Measurements from ENCODE around the gene SLC35D2.
"Not testable (repeated sequence)": the region's sequence is repeated elsewhere in the genome, so short reads cannot be mapped to it uniquely, and the experiment has no call there.

SLC35D2 gene

GRCh38 chr9:96360976-96361375, 22.5 kb downstream of the SLC35D2 start:
- H3K9me3 ChIP-seq (ENCODE audit: control insufficient read depth in 2 of 2, low read length in 2 of 2): no peaks in the 10 kb centered on the region
- H3K27ac ChIP-seq (ENCODE audit: low read depth in 2 of 2, low read length in 2 of 2): no peak overlapping the region
- peaks cover 14 to 24% of the 10 kb centered on the region in 2 donors for H3K36me3 ChIP-seq (ENCODE audit: control insufficient read depth in 2 of 2, insufficient read depth in 2 of 2, low read length in 2 of 2)
- H3K4me3 ChIP-seq (ENCODE audit: low read length in 2 of 2): no peak overlapping the region
- no peaks in the 10 kb centered on the region for H3K4me1 ChIP-seq (ENCODE audit: control insufficient read depth in 2 of 2, insufficient read depth in 2 of 2, low read length in 2 of 2)
- no peak overlapping the region for H3K9ac ChIP-seq (ENCODE audit: low read depth in 1 of 2, low read length in 2 of 2)
- no peaks in the 10 kb centered on the region for H3K27me3 ChIP-seq (ENCODE audit: control insufficient read depth in 2 of 2, insufficient read depth in 2 of 2, low read length in 2 of 2)

- not testable (repeated sequence) for H3K27me3 ChIP-seq (ENCODE audit: control insufficient read depth in 2 of 2, insufficient read depth in 2 of 2, low read length in 2 of 2); H3K27ac ChIP-seq (ENCODE audit: low read depth in 2 of 2, low read length in 2 of 2); H3K9ac ChIP-seq (ENCODE audit: low read depth in 1 of 2, low read length in 2 of 2); H3K9me3 ChIP-seq (ENCODE audit: control insufficient read depth in 2 of 2, low read length in 2 of 2); H3K4me1 ChIP-seq (ENCODE audit: control insufficient read depth in 2 of 2, insufficient read depth in 2 of 2, low read length in 2 of 2); H3K4me3 ChIP-seq (ENCODE audit: low read length in 2 of 2)
- peaks cover 14 to 27% of the 10 kb centered on the region in 2 donors for H3K36me3 ChIP-seq (ENCODE audit: control insufficient read depth in 2 of 2, insufficient read depth in 2 of 2, low read length in 2 of 2)
These were observed 23.0 kb downstream of the SLC35D2 start for GRCh38 chr9:96360523-96360922.

GRCh38 chr9:96350866-96351265, 32.6 kb downstream of the SLC35D2 start:
- no peak overlapping the region for H3K4me3 ChIP-seq (ENCODE audit: low read length in 2 of 2)
- peaks cover 21 to 27% of the 10 kb centered on the region in 2 donors for H3K36me3 ChIP-seq (ENCODE audit: control insufficient read depth in 2 of 2, insufficient read depth in 2 of 2, low read length in 2 of 2)
- no peaks in the 10 kb centered on the region for H3K4me1 ChIP-seq (ENCODE audit: control insufficient read depth in 2 of 2, insufficient read depth in 2 of 2, low read length in 2 of 2)
- H3K27me3 ChIP-seq (ENCODE audit: control insufficient read depth in 2 of 2, insufficient read depth in 2 of 2, low read length in 2 of 2): no peaks in the 10 kb centered on the region
- no peaks in the 10 kb centered on the region for H3K9me3 ChIP-seq (ENCODE audit: control insufficient read depth in 2 of 2, low read length in 2 of 2)
- H3K9ac ChIP-seq (ENCODE audit: low read depth in 1 of 2, low read length in 2 of 2): no peak overlapping the region
- no peak overlapping the region for H3K27ac ChIP-seq (ENCODE audit: low read depth in 2 of 2, low read length in 2 of 2)

DNA sequence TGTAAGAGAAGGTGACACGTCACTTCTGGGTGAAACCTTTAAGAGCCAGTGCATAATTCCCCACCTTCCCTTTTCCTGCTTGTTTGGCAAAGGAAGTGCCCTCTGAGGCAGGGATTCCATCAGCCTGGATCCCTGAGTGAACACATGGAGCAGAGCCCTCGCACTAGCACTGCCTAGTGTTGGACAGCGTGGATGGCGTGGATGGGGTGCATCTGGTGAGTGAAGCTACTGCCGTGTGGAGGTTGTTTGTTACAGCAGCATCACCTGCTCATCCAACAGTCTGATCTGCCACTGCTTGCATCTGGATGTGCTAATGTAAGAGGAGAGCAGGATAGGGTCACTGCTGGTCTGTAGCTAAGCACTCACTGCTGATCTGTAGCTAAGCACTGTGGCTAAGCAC, 35.2 kb downstream of the SLC35D2 start:
- Histone ChIP-seq H3K36me3 (ENCODE audit: control insufficient read depth in 2 of 2, insufficient read depth in 2 of 2, low read length in 2 of 2) (peaks cover 14 to 16% of the 10 kb centered on the region in 2 donors), H3K27ac (ENCODE audit: low read depth in 2 of 2, low read length in 2 of 2) (no peak overlapping the region), H3K9ac (ENCODE audit: low read depth in 1 of 2, low read length in 2 of 2) (no peak overlapping the region), H3K27me3 (ENCODE audit: control insufficient read depth in 2 of 2, insufficient read depth in 2 of 2, low read length in 2 of 2) (no peaks in the 10 kb centered on the region), H3K4me1 (ENCODE audit: control insufficient read depth in 2 of 2, insufficient read depth in 2 of 2, low read length in 2 of 2) (no peaks in the 10 kb centered on the region), H3K4me3 (ENCODE audit: low read length in 2 of 2) (no peak overlapping the region), H3K9me3 (ENCODE audit: control insufficient read depth in 2 of 2, low read length in 2 of 2) (no peaks in the 10 kb centered on the region)

DNA sequence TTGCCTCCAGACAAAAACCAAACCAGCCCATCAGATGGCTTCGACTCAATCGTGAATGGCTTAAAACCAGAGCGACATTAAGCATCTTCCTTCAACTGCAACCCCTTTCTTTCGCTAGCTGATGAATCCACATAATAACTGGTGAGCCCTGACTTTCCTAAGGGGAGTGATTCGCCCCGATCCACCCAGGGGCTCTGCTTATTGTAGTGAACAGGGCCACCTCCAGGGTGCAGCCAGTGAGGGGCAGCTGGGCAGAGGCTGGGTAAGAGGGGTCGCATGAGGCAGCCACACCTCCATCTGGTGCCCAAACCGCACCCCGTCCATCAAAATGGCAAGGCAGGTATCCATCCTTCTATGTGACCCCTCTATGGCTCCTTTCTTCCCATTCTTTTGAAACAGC, 38.0 kb downstream of the SLC35D2 start:
- Histone ChIP-seq H3K9me3 (ENCODE audit: control insufficient read depth in 2 of 2, low read length in 2 of 2) (no peaks in the 10 kb centered on the region), H3K4me1 (ENCODE audit: control insufficient read depth in 2 of 2, insufficient read depth in 2 of 2, low read length in 2 of 2) (no peaks in the 10 kb centered on the region), H3K4me3 (ENCODE audit: low read length in 2 of 2) (no peak overlapping the region), H3K9ac (ENCODE audit: low read depth in 1 of 2, low read length in 2 of 2) (no peak overlapping the region), H3K27me3 (ENCODE audit: control insufficient read depth in 2 of 2, insufficient read depth in 2 of 2, low read length in 2 of 2) (no peaks in the 10 kb centered on the region), H3K36me3 (ENCODE audit: control insufficient read depth in 2 of 2, insufficient read depth in 2 of 2, low read length in 2 of 2) (peaks cover 12 to 19% of the 10 kb centered on the region in 2 donors), H3K27ac (ENCODE audit: low read depth in 2 of 2, low read length in 2 of 2) (no peak overlapping the region)

- H3K36me3 ChIP-seq (ENCODE audit: control insufficient read depth in 2 of 2, insufficient read depth in 2 of 2, low read length in 2 of 2): peaks cover 10 to 16% of the 10 kb centered on the region in 2 donors
- no peaks in the 10 kb centered on the region for H3K27me3 ChIP-seq (ENCODE audit: control insufficient read depth in 2 of 2, insufficient read depth in 2 of 2, low read length in 2 of 2)
- H3K27ac ChIP-seq (ENCODE audit: low read depth in 2 of 2, low read length in 2 of 2): no peak overlapping the region
- H3K9ac ChIP-seq (ENCODE audit: low read depth in 1 of 2, low read length in 2 of 2): no peak overlapping the region
- no peak overlapping the region for H3K4me3 ChIP-seq (ENCODE audit: low read length in 2 of 2)
- peaks cover 0 to 5% of the 10 kb centered on the region in 2 donors for H3K4me1 ChIP-seq (ENCODE audit: control insufficient read depth in 2 of 2, insufficient read depth in 2 of 2, low read length in 2 of 2)
- H3K9me3 ChIP-seq (ENCODE audit: control insufficient read depth in 2 of 2, low read length in 2 of 2): no peaks in the 10 kb centered on the region
These were observed 38.9 kb downstream of the SLC35D2 start for GRCh38 chr9:96344458-96345180.

DNA sequence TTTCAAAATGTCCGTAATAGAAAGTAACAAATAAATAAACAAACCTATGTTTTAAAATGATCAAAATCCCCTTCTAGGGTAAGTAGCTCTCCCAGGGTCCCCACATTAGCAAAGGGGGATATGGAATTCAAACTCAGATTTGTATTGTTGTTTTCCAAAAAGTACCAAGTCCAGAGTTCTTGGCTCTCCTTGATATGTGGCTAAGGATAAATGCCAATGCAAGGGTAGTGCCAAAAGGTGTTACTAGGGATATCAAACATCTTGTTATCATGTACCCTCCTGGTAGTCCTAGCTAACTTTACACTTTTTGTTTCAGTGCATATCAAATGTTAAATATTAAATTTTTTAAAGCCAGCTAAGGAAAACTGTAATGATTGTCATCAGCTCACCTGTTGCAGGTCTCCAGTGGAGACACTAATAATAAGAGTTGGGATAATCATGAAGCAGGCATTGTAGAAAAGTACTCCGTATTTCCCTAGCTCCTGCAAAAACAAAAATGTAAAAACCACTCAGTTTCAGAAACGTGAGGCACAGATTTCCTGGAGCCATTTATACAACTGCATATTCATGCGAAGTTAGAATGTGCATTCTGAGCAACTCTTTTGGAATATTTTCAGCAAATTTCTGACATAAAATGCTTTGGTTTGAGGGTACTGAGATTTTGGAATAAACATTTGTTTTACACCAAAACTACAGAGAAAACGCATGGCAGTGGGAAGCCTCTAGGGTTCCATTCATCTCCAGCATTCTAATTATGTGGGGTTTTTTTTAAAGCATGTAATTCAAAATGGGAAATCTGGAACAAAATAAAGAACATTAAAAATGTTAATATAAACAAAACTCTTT, 39.8 kb downstream of the SLC35D2 start:
- no peak overlapping the region for H3K9ac ChIP-seq (ENCODE audit: low read depth in 1 of 2, low read length in 2 of 2)
- no peak overlapping the region for H3K4me3 ChIP-seq (ENCODE audit: low read length in 2 of 2)
- peaks cover 0 to 6% of the 10 kb centered on the region in 2 donors for H3K4me1 ChIP-seq (ENCODE audit: control insufficient read depth in 2 of 2, insufficient read depth in 2 of 2, low read length in 2 of 2)
- no peaks in the 10 kb centered on the region for H3K27me3 ChIP-seq (ENCODE audit: control insufficient read depth in 2 of 2, insufficient read depth in 2 of 2, low read length in 2 of 2)
- H3K36me3 ChIP-seq (ENCODE audit: control insufficient read depth in 2 of 2, insufficient read depth in 2 of 2, low read length in 2 of 2): peaks cover 10 to 16% of the 10 kb centered on the region in 2 donors
- H3K27ac ChIP-seq (ENCODE audit: low read depth in 2 of 2, low read length in 2 of 2): peak overlapping the region in 1 of 2 donors; percentile 25
- H3K9me3 ChIP-seq (ENCODE audit: control insufficient read depth in 2 of 2, low read length in 2 of 2): no peaks in the 10 kb centered on the region

DNA sequence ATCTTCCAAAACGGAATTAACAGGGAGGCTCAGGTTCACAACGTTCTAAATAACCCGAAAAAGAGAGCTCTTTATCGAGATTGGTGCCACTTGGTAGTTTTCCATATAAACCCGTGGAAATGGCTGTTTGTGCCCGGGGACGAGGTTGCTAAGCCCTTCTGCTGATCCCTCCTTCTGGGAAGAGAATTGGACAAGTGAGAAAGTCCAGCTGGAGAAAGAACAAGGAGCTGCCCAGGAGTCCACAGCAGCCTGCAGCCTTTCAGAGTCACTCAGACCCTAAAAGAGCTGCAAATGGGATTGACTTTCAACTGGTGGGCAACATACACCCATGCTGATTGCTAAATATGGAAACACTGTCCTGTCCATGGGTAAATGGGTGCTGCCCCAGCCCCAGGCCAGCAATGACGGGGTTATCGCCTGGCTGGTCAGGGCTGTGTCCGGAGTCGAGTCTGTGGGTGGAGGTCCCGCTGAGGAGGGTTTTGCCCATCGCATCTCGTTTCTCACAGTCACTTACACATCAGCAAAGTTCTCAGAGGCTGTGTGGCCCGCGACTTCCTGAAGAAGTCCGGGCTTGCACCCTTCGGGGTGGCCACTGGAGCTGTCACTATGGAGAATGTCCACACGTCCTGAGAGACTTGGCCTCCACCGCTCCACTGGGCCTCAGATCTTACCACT, 40.8 kb downstream of the SLC35D2 start:
- no peak overlapping the region for H3K9ac ChIP-seq (ENCODE audit: low read depth in 1 of 2, low read length in 2 of 2)
- H3K27ac ChIP-seq (ENCODE audit: low read depth in 2 of 2, low read length in 2 of 2): no peak overlapping the region
- H3K4me3 ChIP-seq (ENCODE audit: low read length in 2 of 2): no peak overlapping the region
- H3K9me3 ChIP-seq (ENCODE audit: control insufficient read depth in 2 of 2, low read length in 2 of 2): no peaks in the 10 kb centered on the region
- H3K4me1 ChIP-seq (ENCODE audit: control insufficient read depth in 2 of 2, insufficient read depth in 2 of 2, low read length in 2 of 2): peaks cover 0 to 6% of the 10 kb centered on the region in 2 donors
- peaks cover 4 to 9% of the 10 kb centered on the region in 2 donors for H3K36me3 ChIP-seq (ENCODE audit: control insufficient read depth in 2 of 2, insufficient read depth in 2 of 2, low read length in 2 of 2)
- H3K27me3 ChIP-seq (ENCODE audit: control insufficient read depth in 2 of 2, insufficient read depth in 2 of 2, low read length in 2 of 2): no peaks in the 10 kb centered on the region

GRCh38 chr9:96340707-96341106, 42.8 kb downstream of the SLC35D2 start:
- Histone ChIP-seq H3K9ac (ENCODE audit: low read depth in 1 of 2, low read length in 2 of 2) (no peak overlapping the region), H3K36me3 (ENCODE audit: control insufficient read depth in 2 of 2, insufficient read depth in 2 of 2, low read length in 2 of 2) (peaks cover 4 to 13% of the 10 kb centered on the region in 2 donors), H3K9me3 (ENCODE audit: control insufficient read depth in 2 of 2, low read length in 2 of 2) (no peaks in the 10 kb centered on the region), H3K27me3 (ENCODE audit: control insufficient read depth in 2 of 2, insufficient read depth in 2 of 2, low read length in 2 of 2) (no peaks in the 10 kb centered on the region), H3K4me3 (ENCODE audit: low read length in 2 of 2) (no peak overlapping the region), H3K4me1 (ENCODE audit: control insufficient read depth in 2 of 2, insufficient read depth in 2 of 2, low read length in 2 of 2) (peaks cover 0 to 6% of the 10 kb centered on the region in 2 donors), H3K27ac (ENCODE audit: low read depth in 2 of 2, low read length in 2 of 2) (no peak overlapping the region)

- Histone ChIP-seq H3K27me3 (ENCODE audit: control insufficient read depth in 2 of 2, insufficient read depth in 2 of 2, low read length in 2 of 2) (no peaks in the 10 kb centered on the region), H3K4me1 (ENCODE audit: control insufficient read depth in 2 of 2, insufficient read depth in 2 of 2, low read length in 2 of 2) (peaks cover 0 to 6% of the 10 kb centered on the region in 2 donors), H3K9me3 (ENCODE audit: control insufficient read depth in 2 of 2, low read length in 2 of 2) (no peaks in the 10 kb centered on the region), H3K9ac (ENCODE audit: low read depth in 1 of 2, low read length in 2 of 2) (no peak overlapping the region), H3K36me3 (ENCODE audit: control insufficient read depth in 2 of 2, insufficient read depth in 2 of 2, low read length in 2 of 2) (peaks cover 4 to 19% of the 10 kb centered on the region in 2 donors), H3K4me3 (ENCODE audit: low read length in 2 of 2) (no peak overlapping the region), H3K27ac (ENCODE audit: low read depth in 2 of 2, low read length in 2 of 2) (no peak overlapping the region)
These were observed 45.2 kb downstream of the SLC35D2 start for GRCh38 chr9:96338299-96338698.

Measured in mucosa of rectum (tissue), 2 donors.